ENCODE measurements around the gene SH2B2. TPM values are rescaled to one million over a fixed set of nuclear protein-coding genes. Genes with fewer than 3 reads are reported as not detected.

Gene SH2B2
- total RNA-seq, 1 donor from 2014 or later = 13.2 TPM

- H3K9me3 ChIP-seq = no peaks in the 10 kb centered on the region
- H3K36me3 ChIP-seq = no peaks in the 10 kb centered on the region
- peaks cover 22% of the 10 kb centered on the region for H3K4me1 ChIP-seq
- ATAC-seq = peak; percentile 9
- H3K27me3 ChIP-seq = no peaks in the 10 kb centered on the region
- DNase-seq = no peak
- H3K27ac ChIP-seq = peak overlapping the region; percentile 96
- intact Hi-C loops (cut with DNase I) = no loop called here
- no peak for TF ChIP-seq CTCF (IDR thresholded peaks at IDR 0.05)
- H3K4me3 ChIP-seq = peak overlapping the region; percentile 79
Measured at GRCh38 chr7:102285540-102286236, 980 bp upstream of the SH2B2 start.

- peak; percentile 76 for DNase-seq
- H3K4me1 ChIP-seq = peaks cover 22% of the 10 kb centered on the region
- no peaks in the 10 kb centered on the region for H3K27me3 ChIP-seq
- no peak for TF ChIP-seq CTCF (IDR thresholded peaks at IDR 0.05)
- no peaks in the 10 kb centered on the region for H3K36me3 ChIP-seq
- intact Hi-C loops (cut with DNase I) = no loop called here
- H3K4me3 ChIP-seq = peak overlapping the region; percentile 81
- ATAC-seq = peak; percentile 44
- H3K9me3 ChIP-seq = no peaks in the 10 kb centered on the region
- no peak overlapping the region for H3K27ac ChIP-seq
Measured at GRCh38 chr7:102287111-102287980, 678 bp downstream of the SH2B2 start.

GRCh38 chr7:102287981-102288278 lies 1.3 kb downstream of the SH2B2 start:
- peaks cover 22% of the 10 kb centered on the region for H3K4me1 ChIP-seq
- no peaks in the 10 kb centered on the region for H3K27me3 ChIP-seq
- no peaks in the 10 kb centered on the region for H3K36me3 ChIP-seq
- TF ChIP-seq CTCF (IDR thresholded peaks at IDR 0.05) = no peak
- intact Hi-C loops (cut with DNase I) = no loop called here
- no peak overlapping the region for H3K27ac ChIP-seq
- no peak for DNase-seq
- no peak for ATAC-seq
- H3K4me3 ChIP-seq = peak overlapping the region; percentile 81
- H3K9me3 ChIP-seq = no peaks in the 10 kb centered on the region

GRCh38 chr7:102288285-102288930 lies 1.7 kb downstream of the SH2B2 start:
- Histone ChIP-seq H3K27me3 (no peaks in the 10 kb centered on the region), H3K4me3 (peak overlapping the region; percentile 81), H3K9me3 (no peaks in the 10 kb centered on the region), H3K27ac (no peak overlapping the region), H3K36me3 (no peaks in the 10 kb centered on the region), H3K4me1 (peaks cover 22% of the 10 kb centered on the region)
- intact Hi-C loops (cut with DNase I) = no loop called here
- DNase-seq (no peak), ATAC-seq (no peak)
- TF ChIP-seq CTCF (IDR thresholded peaks at IDR 0.05) = no peak

GRCh38 chr7:102289057-102289456 lies 2.4 kb downstream of the SH2B2 start:
- DNase-seq = no peak
- Histone ChIP-seq H3K4me1 (peaks cover 22% of the 10 kb centered on the region), H3K27me3 (no peaks in the 10 kb centered on the region), H3K4me3 (no peak overlapping the region), H3K36me3 (no peaks in the 10 kb centered on the region), H3K9me3 (no peaks in the 10 kb centered on the region), H3K27ac (no peak overlapping the region)
- TF ChIP-seq CTCF (IDR thresholded peaks at IDR 0.05) = no peak
- intact Hi-C loops (cut with DNase I) = no loop called here
- no peak for ATAC-seq

Data from upper lobe of right lung (tissue), 1 donor.